Measurements from ENCODE around the gene METTL1. TPM values are rescaled to one million over a fixed set of nuclear protein-coding genes. Genes with fewer than 3 reads are reported as not detected.
A peak's percentile ranks its signal among the peaks of the same experiment; 100 is the strongest.

Gene METTL1
- total and polyA plus RNA-seq, 11 donors: 0.95 to 28.5 (median 7.9) TPM

GRCh38 chr12:57735198-57735855 is 36.6 kb downstream of the METTL1 start:
- H3K36me3 ChIP-seq: peaks cover 0 to 43% (median 0%) of the 10 kb centered on the region in 9 donors
- TF ChIP-seq POLR2A (IDR thresholded peaks at IDR 0.05) (no peak), CTCF (IDR thresholded peaks at IDR 0.05) (no peak)
- H3K4me3 ChIP-seq: peak overlapping the region in 9 of 12 donors; percentile 21 to 58 (median 52)
- DNase-seq (peak in 2 of 5 donors; percentile 5 to 28), ATAC-seq (no peak)
- intact Hi-C loops (cut with DNase I): loop anchor here in 3 of 10 donors (10.0 kb wide), 2 partner anchors 101 to 151 kb away; partner anchors contain the start of gene B4GALNT1 (in 1 of the 3)
- peaks cover 25 to 81% (median 39%) of the 10 kb centered on the region in 9 donors for H3K27me3 ChIP-seq
- H3K9me3 ChIP-seq: no peaks in the 10 kb centered on the region
- 16 to 29% (median 20%) methylated on average over 8 of the region's 8 CpGs for WGBS, 4 donors
- H3K27ac ChIP-seq: peak overlapping the region in 3 of 12 donors; percentile 14 to 77 (median 70)
- H3K4me1 ChIP-seq: peaks cover 5 to 42% (median 31%) of the 10 kb centered on the region in 12 donors

- H3K4me3 ChIP-seq: peak overlapping the region in 2 of 12 donors; percentile 43 to 52
- intact Hi-C loops (cut with DNase I): loop anchor here in 3 of 10 donors (10.0 kb wide), 2 partner anchors 100 to 150 kb away; partner anchors contain the start of gene B4GALNT1 (in 1 of the 3)
- peaks cover 5 to 40% (median 31%) of the 10 kb centered on the region in 12 donors for H3K4me1 ChIP-seq
- no peak overlapping the region for H3K27ac ChIP-seq
- TF ChIP-seq CTCF (IDR thresholded peaks at IDR 0.05) (no peak), POLR2A (IDR thresholded peaks at IDR 0.05) (no peak)
- no peaks in the 10 kb centered on the region for H3K9me3 ChIP-seq
- peaks cover 0 to 50% (median 0%) of the 10 kb centered on the region in 9 donors for H3K36me3 ChIP-seq
- DNase-seq (no peak), ATAC-seq (no peak)
- 57 to 77% (median 74%) methylated on average over 4 of the region's 4 CpGs for WGBS, 4 donors
- H3K27me3 ChIP-seq: peaks cover 25 to 78% (median 39%) of the 10 kb centered on the region in 9 donors
These were observed 37.3 kb downstream of the METTL1 start for GRCh38 chr12:57734591-57734990.

- no peak for TF ChIP-seq POLR2A (IDR thresholded peaks at IDR 0.05)
- no peak for TF ChIP-seq CTCF (IDR thresholded peaks at IDR 0.05)
- ATAC-seq (no peak), DNase-seq (peak in 2 of 5 donors; percentile 5 to 8)
- intact Hi-C loops (cut with DNase I): loop anchor here in 3 of 10 donors (10.0 kb wide), 2 partner anchors 99 to 149 kb away; partner anchors contain the start of gene B4GALNT1 (in 1 of the 3)
- H3K27ac ChIP-seq: peak overlapping the region in 1 of 12 donors; percentile 14
- H3K36me3 ChIP-seq: peaks cover 0 to 51% (median 0%) of the 10 kb centered on the region in 9 donors
- peaks cover 24 to 71% (median 36%) of the 10 kb centered on the region in 9 donors for H3K27me3 ChIP-seq
- 73 to 81% (median 78%) methylated on average over 4 to 6 of the region's 6 CpGs for WGBS, 4 donors
- H3K4me1 ChIP-seq: peaks cover 5 to 38% (median 29%) of the 10 kb centered on the region in 12 donors
- no peaks in the 10 kb centered on the region for H3K9me3 ChIP-seq
- H3K4me3 ChIP-seq: peak overlapping the region in 2 of 12 donors; percentile 5 to 43
These were observed 38.0 kb downstream of the METTL1 start for GRCh38 chr12:57733928-57734327.

All from heart left ventricle (tissue), 16 donors.